BLaER1 (cell line): ENCODE data around the gene L3MBTL1.

Experiments used
- H3K27ac ChIP-seq: shearing (Covaris generic); formaldehyde crosslinking; 2 replicates; pipeline ENCODE4 v1.8.1; 2022
- H3K27me3 ChIP-seq: shearing (Covaris generic); formaldehyde crosslinking; 2 replicates; pipeline ENCODE4 v1.8.1; 2022
- H3K36me3 ChIP-seq: shearing (Covaris generic); formaldehyde crosslinking; 2 replicates; pipeline ENCODE4 v1.8.1; 2022
- H3K4me1 ChIP-seq: shearing (Covaris generic); formaldehyde crosslinking; 2 replicates; pipeline ENCODE4 v1.8.1; 2022
- H3K4me2 ChIP-seq: shearing (Covaris generic); formaldehyde crosslinking; 2 replicates; pipeline ENCODE4 v1.8.1; 2022
- H3K4me3 ChIP-seq: shearing (Covaris generic); formaldehyde crosslinking; 2 replicates; pipeline ENCODE4 v1.8.1; 2022
- H3K9ac ChIP-seq: shearing (Covaris generic); formaldehyde crosslinking; 2 replicates; pipeline ENCODE4 v1.8.1; 2022
- H3K9me3 ChIP-seq: shearing (Covaris generic); formaldehyde crosslinking; 2 replicates; pipeline ENCODE4 v1.8.1; 2022
- H4K20me1 ChIP-seq: shearing (Covaris generic); formaldehyde crosslinking; 2 replicates; pipeline ENCODE4 v1.8.1; 2022
- Cebpa-rat ChIP-seq: shearing (Covaris generic); IDR thresholded peaks from 2 replicates; pipeline ENCODE4 v1.8.1; 2022

Gene L3MBTL1

GRCh38 chr20:43520074-43520630, 12.7 kb downstream of the L3MBTL1 start:
- Histone ChIP-seq H3K27me3 (no peaks in the 10 kb centered on the region), H3K9me3 (peaks cover 21% of the 10 kb centered on the region), H3K9ac (no peak overlapping the region), H3K4me2 (no peak overlapping the region), H3K4me1 (peaks cover 14% of the 10 kb centered on the region), H3K4me3 (no peak overlapping the region), H3K27ac (no peak overlapping the region), H4K20me1 (no peaks in the 10 kb centered on the region), H3K36me3 (peaks cover 29% of the 10 kb centered on the region)
- no peak for TF ChIP-seq Cebpa-rat

- Histone ChIP-seq H3K4me3 (no peak overlapping the region), H3K9ac (no peak overlapping the region), H3K9me3 (peaks cover 5% of the 10 kb centered on the region; the same call in 1 of the 2 replicates), H3K4me1 (no peaks in the 10 kb centered on the region), H3K27ac (no peak overlapping the region), H3K27me3 (no peaks in the 10 kb centered on the region), H4K20me1 (no peaks in the 10 kb centered on the region), H3K36me3 (peaks cover 18% of the 10 kb centered on the region), H3K4me2 (no peak overlapping the region)
- TF ChIP-seq Cebpa-rat, result no peak
Measured at GRCh38 chr20:43525021-43525420, 17.5 kb downstream of the L3MBTL1 start.

GRCh38 chr20:43528258-43528875, 20.9 kb downstream of the L3MBTL1 start:
- Histone ChIP-seq H3K9me3 (no peaks in the 10 kb centered on the region), H3K27ac (no peak overlapping the region), H3K36me3 (peaks cover 24% of the 10 kb centered on the region), H3K4me1 (no peaks in the 10 kb centered on the region), H3K9ac (no peak overlapping the region), H3K27me3 (no peaks in the 10 kb centered on the region), H3K4me3 (no peak overlapping the region), H3K4me2 (no peak overlapping the region), H4K20me1 (no peaks in the 10 kb centered on the region)
- TF ChIP-seq Cebpa-rat, result no peak

- Histone ChIP-seq H3K4me3 (no peak overlapping the region), H3K4me1 (no peaks in the 10 kb centered on the region), H3K9me3 (no peaks in the 10 kb centered on the region), H3K36me3 (peaks cover 24% of the 10 kb centered on the region), H3K27ac (no peak overlapping the region), H4K20me1 (no peaks in the 10 kb centered on the region), H3K4me2 (no peak overlapping the region), H3K9ac (no peak overlapping the region), H3K27me3 (no peaks in the 10 kb centered on the region)
- no peak for TF ChIP-seq Cebpa-rat
Measured at GRCh38 chr20:43529051-43529450, 21.6 kb downstream of the L3MBTL1 start.

- H3K36me3 ChIP-seq, result peaks cover 26% of the 10 kb centered on the region
- H3K4me3 ChIP-seq, result no peak overlapping the region
- H3K9ac ChIP-seq, result no peak overlapping the region
- no peaks in the 10 kb centered on the region for H3K9me3 ChIP-seq
- H3K27ac ChIP-seq, result no peak overlapping the region
- H3K4me2 ChIP-seq, result no peak overlapping the region
- no peaks in the 10 kb centered on the region for H4K20me1 ChIP-seq
- TF ChIP-seq Cebpa-rat, result no peak
- no peaks in the 10 kb centered on the region for H3K27me3 ChIP-seq
- no peaks in the 10 kb centered on the region for H3K4me1 ChIP-seq
Measured at GRCh38 chr20:43529457-43530153, 22.1 kb downstream of the L3MBTL1 start.

- no peaks in the 10 kb centered on the region for H3K4me1 ChIP-seq
- no peak overlapping the region for H3K4me2 ChIP-seq
- no peak overlapping the region for H3K9ac ChIP-seq
- no peak overlapping the region for H3K27ac ChIP-seq
- TF ChIP-seq Cebpa-rat, result no peak
- H3K27me3 ChIP-seq, result no peaks in the 10 kb centered on the region
- H3K4me3 ChIP-seq, result no peak overlapping the region
- H4K20me1 ChIP-seq, result no peaks in the 10 kb centered on the region
- H3K9me3 ChIP-seq, result no peaks in the 10 kb centered on the region
- peaks cover 35% of the 10 kb centered on the region for H3K36me3 ChIP-seq
Measured at GRCh38 chr20:43530321-43531090, 23.0 kb downstream of the L3MBTL1 start.

GRCh38 chr20:43531091-43531443, 23.6 kb downstream of the L3MBTL1 start:
- no peak overlapping the region for H3K4me2 ChIP-seq
- H3K36me3 ChIP-seq, result peaks cover 41% of the 10 kb centered on the region
- H4K20me1 ChIP-seq, result no peaks in the 10 kb centered on the region
- H3K9me3 ChIP-seq, result no peaks in the 10 kb centered on the region
- H3K27me3 ChIP-seq, result no peaks in the 10 kb centered on the region
- no peak overlapping the region for H3K4me3 ChIP-seq
- TF ChIP-seq Cebpa-rat, result no peak
- H3K27ac ChIP-seq, result no peak overlapping the region
- H3K4me1 ChIP-seq, result no peaks in the 10 kb centered on the region
- no peak overlapping the region for H3K9ac ChIP-seq

- Histone ChIP-seq H3K27ac (no peak overlapping the region), H3K4me1 (no peaks in the 10 kb centered on the region), H3K9ac (no peak overlapping the region), H3K4me3 (no peak overlapping the region), H3K4me2 (no peak overlapping the region), H3K9me3 (no peaks in the 10 kb centered on the region), H3K36me3 (peaks cover 51% of the 10 kb centered on the region), H4K20me1 (no peaks in the 10 kb centered on the region), H3K27me3 (no peaks in the 10 kb centered on the region)
- no peak for TF ChIP-seq Cebpa-rat
Measured at GRCh38 chr20:43532416-43533055, 25.0 kb downstream of the L3MBTL1 start.

GRCh38 chr20:43533060-43533459, 25.6 kb downstream of the L3MBTL1 start:
- H3K4me1 ChIP-seq, result no peaks in the 10 kb centered on the region
- no peak for TF ChIP-seq Cebpa-rat
- no peak overlapping the region for H3K27ac ChIP-seq
- H3K36me3 ChIP-seq, result peaks cover 51% of the 10 kb centered on the region
- no peak overlapping the region for H3K4me2 ChIP-seq
- no peak overlapping the region for H3K4me3 ChIP-seq
- no peaks in the 10 kb centered on the region for H4K20me1 ChIP-seq
- no peaks in the 10 kb centered on the region for H3K9me3 ChIP-seq
- H3K9ac ChIP-seq, result no peak overlapping the region
- no peaks in the 10 kb centered on the region for H3K27me3 ChIP-seq
